ENCODE data around the gene EXOC8. TPM values are rescaled to one million over a fixed set of nuclear protein-coding genes. Genes with fewer than 3 reads are reported as not detected.

The EXOC8 gene, protein sequence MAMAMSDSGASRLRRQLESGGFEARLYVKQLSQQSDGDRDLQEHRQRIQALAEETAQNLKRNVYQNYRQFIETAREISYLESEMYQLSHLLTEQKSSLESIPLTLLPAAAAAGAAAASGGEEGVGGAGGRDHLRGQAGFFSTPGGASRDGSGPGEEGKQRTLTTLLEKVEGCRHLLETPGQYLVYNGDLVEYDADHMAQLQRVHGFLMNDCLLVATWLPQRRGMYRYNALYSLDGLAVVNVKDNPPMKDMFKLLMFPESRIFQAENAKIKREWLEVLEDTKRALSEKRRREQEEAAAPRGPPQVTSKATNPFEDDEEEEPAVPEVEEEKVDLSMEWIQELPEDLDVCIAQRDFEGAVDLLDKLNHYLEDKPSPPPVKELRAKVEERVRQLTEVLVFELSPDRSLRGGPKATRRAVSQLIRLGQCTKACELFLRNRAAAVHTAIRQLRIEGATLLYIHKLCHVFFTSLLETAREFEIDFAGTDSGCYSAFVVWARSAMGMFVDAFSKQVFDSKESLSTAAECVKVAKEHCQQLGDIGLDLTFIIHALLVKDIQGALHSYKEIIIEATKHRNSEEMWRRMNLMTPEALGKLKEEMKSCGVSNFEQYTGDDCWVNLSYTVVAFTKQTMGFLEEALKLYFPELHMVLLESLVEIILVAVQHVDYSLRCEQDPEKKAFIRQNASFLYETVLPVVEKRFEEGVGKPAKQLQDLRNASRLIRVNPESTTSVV
- total RNA-seq: 18.3 TPM

- DNase-seq: peak; percentile 98
Observed at GRCh38 chr1:231337472-231338269, at the start of gene EXOC8. Gene EXOC8, minus strand, starts transcription at chr1:231337852. Its CDS starts 107 bp downstream, at chr1:231337745.

- no peak for DNase-seq
Observed at GRCh38 chr1:231386466-231386865, 48.8 kb upstream of the EXOC8 start.

DNA sequence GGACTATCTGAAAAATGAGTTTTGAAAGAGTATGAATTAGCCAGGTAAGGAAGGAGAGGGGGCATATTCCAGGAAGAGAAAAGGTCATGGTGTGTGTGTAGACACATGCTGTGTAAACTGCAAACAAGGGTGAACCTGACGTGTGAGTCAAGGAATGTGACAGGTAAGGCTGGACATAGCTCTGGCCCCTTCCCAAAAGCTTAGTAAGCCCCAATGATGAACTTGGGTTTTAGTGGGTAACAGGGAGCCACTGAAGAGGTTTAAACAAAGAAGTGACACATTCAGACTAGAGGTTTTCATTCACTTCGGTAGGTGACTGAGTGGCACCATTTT lies 47.7 kb upstream of the EXOC8 start:
- DNase-seq: no peak

- no peak for DNase-seq
Observed at GRCh38 chr1:231384696-231385415, 47.2 kb upstream of the EXOC8 start.

GRCh38 chr1:231383159-231383860 lies 45.7 kb upstream of the EXOC8 start:
- DNase-seq: no peak

- no peak for DNase-seq
Observed at GRCh38 chr1:231382426-231382825, 44.8 kb upstream of the EXOC8 start.

GRCh38 chr1:231381729-231382128 lies 44.1 kb upstream of the EXOC8 start:
- DNase-seq: no peak

GRCh38 chr1:231376875-231377549 lies 39.4 kb upstream of the EXOC8 start:
- DNase-seq: no peak

GRCh38 chr1:231376101-231376500 lies 38.4 kb upstream of the EXOC8 start:
- DNase-seq: no peak

DNA sequence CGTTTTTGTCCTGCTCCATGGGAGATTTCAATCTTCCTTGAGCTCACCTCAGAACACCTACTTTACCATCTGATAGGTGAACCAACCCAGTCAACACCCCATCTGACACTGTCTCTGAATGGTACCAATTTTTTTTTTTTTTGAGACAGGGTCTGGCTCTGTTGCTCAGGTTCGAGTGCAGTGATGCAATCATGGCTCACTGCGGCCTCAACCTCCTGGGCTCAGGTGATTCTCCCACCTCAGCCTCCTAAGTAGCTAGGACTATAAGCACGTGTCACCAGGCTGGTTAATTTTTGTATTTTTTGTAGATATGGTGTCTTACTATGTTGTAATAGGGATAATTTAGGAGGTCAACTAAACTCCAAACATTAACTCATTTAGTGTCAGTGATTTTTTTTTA lies 36.7 kb upstream of the EXOC8 start:
- DNase-seq: no peak

DNA sequence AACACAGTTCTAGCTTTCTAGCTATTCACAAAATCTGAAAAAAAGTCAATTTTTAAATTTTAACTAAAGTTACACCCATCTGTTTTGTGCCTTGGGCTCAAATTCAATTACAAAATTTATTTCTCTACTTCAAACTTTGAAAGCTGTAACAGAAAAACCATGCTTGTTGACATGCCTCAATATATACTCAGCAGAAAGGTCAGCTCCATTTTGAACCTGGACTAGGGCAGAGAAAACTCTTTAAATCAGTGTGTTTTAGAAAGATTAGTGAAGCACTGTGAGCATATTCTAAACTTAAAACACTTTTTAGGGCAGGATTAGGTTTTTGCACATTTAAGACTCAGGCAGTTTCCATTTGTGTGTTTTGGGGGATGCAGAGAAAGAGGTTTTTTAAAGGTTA lies 34.8 kb upstream of the EXOC8 start:
- no peak for DNase-seq

DNA sequence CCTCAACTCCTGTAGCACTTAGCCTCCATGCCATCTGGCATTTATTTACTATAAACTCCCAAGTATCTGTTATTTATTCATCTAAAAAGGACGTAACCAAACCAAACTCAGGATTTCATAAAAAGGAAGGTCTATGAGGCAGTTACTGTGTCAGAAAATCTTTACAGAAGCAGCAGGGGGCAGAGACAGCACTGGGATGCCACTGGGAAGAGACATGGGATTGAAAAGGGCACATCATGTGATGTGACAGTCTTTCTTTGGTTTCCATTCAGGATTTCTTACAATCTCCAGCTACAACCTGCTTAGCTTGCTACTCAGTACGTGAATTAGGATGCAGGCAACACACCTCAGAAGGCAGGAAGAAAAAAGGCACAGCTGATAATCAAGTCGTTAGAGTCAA lies 31.6 kb upstream of the EXOC8 start:
- no peak for DNase-seq

DNA sequence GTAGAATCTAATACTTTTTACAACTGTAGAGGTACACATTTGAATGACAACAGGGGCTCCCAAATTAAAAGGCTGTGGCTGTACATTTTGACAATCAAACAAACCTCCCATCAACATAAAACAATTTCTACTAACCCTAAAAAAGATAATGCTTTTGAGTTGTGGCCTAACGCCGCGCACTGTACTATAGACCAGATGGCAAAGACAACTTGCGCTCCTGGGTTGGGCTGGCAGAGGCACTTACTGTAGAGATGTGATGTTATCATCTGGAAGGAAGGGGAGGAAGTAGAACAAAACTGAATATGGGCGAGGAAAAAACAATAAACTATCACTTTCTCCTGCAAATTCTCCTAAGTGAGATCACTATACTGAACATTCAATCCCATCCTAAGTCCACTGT lies 26.5 kb upstream of the EXOC8 start:
- DNase-seq: no peak

DNA sequence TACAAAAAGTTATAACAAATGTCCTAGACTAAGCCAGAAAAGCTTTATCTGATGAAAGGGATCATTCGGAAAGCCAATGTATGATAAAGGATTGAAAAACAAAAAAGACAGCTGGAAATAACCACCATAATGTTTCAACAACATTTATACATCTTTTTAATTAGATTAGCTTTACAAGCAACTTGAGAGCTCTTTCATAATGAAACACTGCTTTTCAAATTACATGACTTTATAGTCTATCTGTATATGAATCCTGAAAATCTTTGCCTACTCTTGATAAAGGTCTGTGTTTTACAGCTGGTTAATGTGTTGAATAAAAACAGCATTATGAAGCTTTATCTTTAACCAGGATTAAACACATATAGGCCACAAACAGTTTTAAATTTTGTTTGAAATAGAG lies 26.0 kb upstream of the EXOC8 start:
- no peak for DNase-seq

DNA sequence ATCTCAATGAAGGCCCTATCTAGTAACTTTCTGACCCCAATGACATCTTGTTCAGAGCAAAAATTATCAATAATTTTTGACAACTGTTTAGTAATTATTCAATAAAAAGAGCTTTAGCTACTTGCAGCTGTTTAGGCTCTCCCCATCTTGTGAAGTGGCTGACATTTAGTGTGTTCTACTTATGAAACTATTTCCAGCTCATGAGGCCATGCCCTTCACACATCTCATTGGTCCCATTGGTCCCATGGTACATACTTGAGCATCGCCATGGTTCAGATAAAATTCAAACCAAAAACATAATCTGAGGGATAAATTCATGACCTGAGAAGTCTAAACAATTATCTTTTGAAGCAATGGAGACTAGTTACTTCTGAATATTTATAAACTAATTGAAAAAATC lies 24.7 kb upstream of the EXOC8 start:
- DNase-seq: no peak

DNA sequence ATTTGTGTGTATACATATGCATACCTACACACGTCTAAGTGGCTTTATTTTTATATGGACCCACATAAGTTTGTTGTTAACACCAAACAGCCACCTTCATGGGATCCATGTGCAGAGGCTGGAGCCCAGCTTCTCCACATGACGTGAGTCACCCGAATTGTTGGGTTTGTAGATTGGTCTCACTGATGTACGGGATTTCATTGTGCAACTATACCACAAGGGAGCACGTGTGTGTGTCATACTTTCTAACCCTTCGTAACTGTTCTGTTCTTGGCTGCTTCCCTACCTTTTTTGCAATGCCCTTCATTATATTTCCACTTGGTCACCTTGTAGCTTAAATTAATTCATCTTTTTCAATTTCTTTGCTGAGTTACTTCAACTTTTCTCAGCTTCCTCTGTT lies 21.5 kb upstream of the EXOC8 start:
- DNase-seq: no peak

DNA sequence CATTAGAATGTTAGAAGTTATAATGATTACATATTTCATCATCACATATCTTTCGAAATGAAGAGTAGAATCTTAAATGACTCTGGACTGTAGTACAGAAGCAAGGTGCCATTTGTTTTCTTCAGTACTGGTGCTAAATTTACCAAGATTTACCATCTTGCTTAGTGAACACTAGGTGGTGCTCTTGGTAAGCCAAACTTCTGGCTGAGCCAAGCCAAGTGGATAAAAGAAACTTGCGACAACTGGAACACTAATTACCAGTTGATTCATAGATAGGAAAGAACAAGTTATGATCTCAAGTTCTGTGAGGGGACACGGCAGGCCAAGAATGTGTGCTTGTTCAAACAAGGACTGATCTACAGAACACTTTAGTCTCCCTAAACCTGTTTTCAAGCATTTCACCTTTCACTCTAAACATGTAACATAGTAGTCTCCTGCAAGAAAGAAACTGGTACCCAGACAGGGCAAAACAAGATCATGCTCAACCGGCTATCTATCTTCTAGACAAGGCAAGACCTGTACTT lies 20.2 kb upstream of the EXOC8 start:
- peak; percentile 84 for DNase-seq

GRCh38 chr1:231357187-231357772 lies 19.6 kb upstream of the EXOC8 start:
- DNase-seq: no peak

- DNase-seq: no peak
Observed at GRCh38 chr1:231355171-231355570, 17.5 kb upstream of the EXOC8 start.

DNA sequence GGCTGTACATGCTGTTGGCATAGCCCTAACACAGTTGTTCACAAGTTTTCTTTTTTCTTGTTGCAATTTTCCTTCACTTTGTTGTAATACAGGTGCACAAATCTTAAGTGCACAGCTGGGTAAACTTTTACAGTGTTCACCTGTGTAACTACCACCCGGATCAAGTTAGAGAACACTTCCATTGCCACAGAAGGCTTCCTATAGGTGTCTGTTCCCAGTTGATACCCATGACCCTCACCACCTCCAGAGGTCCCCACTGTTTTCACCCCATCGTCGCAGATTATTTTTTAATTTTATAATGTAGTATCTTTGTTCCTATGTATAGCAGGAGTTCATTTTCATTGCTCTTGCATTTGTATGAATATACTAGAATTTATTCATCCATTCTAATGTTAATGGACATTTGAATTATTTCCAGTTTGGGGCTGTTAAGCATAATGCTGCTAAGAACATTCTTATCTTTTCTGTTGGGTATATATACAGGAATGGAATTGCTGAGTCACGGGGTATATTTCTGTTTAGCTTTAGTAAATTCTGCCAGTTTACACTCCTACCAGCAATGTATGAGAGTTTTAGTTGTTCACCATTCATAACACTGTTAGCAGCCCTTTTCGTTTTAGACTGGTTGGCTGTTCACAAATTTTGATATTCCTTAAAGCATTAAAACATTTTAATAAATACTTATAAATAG lies 16.8 kb upstream of the EXOC8 start:
- DNase-seq: no peak

All from skin of body (tissue), 2 donors.